Common myeloid progenitor, CD34-positive (primary cell): Measurements from ENCODE around the gene MRPS18A.
"Not testable (repeated sequence)": the region's sequence is repeated elsewhere in the genome, so short reads cannot be mapped to it uniquely, and the experiment has no call there.

ENCODE experiments used
- CTCF ChIA-PET: fragments of 350-600 bp; sonication (Branson Sonifier 250); formaldehyde crosslinking; loops from one replicate; lab custom pipeline; 2021; ENCODE audit warnings: antibody characterized with exemption; lab: Charles Lee
- POLR2A ChIA-PET: fragments of 350-600 bp; sonication (Branson Sonifier 250); formaldehyde crosslinking; loops from one replicate; lab custom pipeline; 2021; ENCODE audit warnings: antibody characterized with exemption; lab: Charles Lee
- DNase-seq, 3 donors: peaks; one replicate each; pipeline versions ENCODE4 v3.0.0 to v3.0.0-alpha.2; 2013
- H3K27ac ChIP-seq, 2 experiments: 1 replicate in 1 of 2; 2 replicates in 1 of 2; pipeline ENCODE4 v1.7.0; 2013; ENCODE audit warnings: inconsistent platforms in 2 of 2, low read length in 2 of 2, mild to moderate bottlenecking in 2 of 2, low read depth in 1 of 2, moderate library complexity in 1 of 2; ENCODE audit not compliant: severe bottlenecking in 2 of 2, insufficient read depth in 1 of 2, poor library complexity in 1 of 2
- H3K27me3 ChIP-seq, 5 experiments: replicated peaks in 2 of 5; 1 replicate in 3 of 5; 2 replicates in 2 of 5; pipeline versions ENCODE4 v1.6.1 to v1.7.0; 2013; ENCODE audit warnings: low read length in 4 of 5, mild to moderate bottlenecking in 2 of 5, moderate library complexity in 2 of 5, inconsistent platforms in 1 of 5; ENCODE audit not compliant: insufficient read depth in 5 of 5, control insufficient read depth in 4 of 5
- H3K36me3 ChIP-seq, 4 experiments: 1 replicate in 2 of 4; 2 replicates in 2 of 4; pipeline versions ENCODE4 v1.6.1 to v1.7.0; 2013; ENCODE audit warnings: low read length in 3 of 4, control low read depth in 1 of 4, mild to moderate bottlenecking in 1 of 4; ENCODE audit not compliant: control insufficient read depth in 4 of 4, insufficient read depth in 4 of 4
- H3K4me1 ChIP-seq, 4 experiments: 1 replicate in 3 of 4; 2 replicates in 1 of 4; pipeline versions ENCODE4 v1.6.1 to v1.7.1; 2013; ENCODE audit warnings: low read length in 3 of 4, mild to moderate bottlenecking in 3 of 4, control low read depth in 1 of 4, inconsistent platforms in 1 of 4, moderate library complexity in 1 of 4; ENCODE audit not compliant: control insufficient read depth in 4 of 4, insufficient read depth in 4 of 4; ENCODE audit errors: control extremely low read depth in 1 of 4
- H3K4me3 ChIP-seq, 7 experiments: 1 replicate in 4 of 7; 2 replicates in 3 of 7; pipeline versions ENCODE4 v1.5.1 to v1.7.0; 2013; ENCODE audit warnings: mild to moderate bottlenecking in 7 of 7, low read length in 6 of 7, moderate library complexity in 6 of 7, inconsistent platforms in 2 of 7, low read depth in 2 of 7, control low read depth in 1 of 7; ENCODE audit not compliant: insufficient read depth in 4 of 7, control insufficient read depth in 1 of 7; ENCODE audit errors: extremely low read depth in 1 of 7
- H3K9me3 ChIP-seq, 5 experiments: 1 replicate in 4 of 5; 2 replicates in 1 of 5; pipeline versions ENCODE4 v1.6.1 to v1.7.1; 2013; ENCODE audit warnings: low read length in 4 of 5, mild to moderate bottlenecking in 2 of 5, inconsistent platforms in 1 of 5, low read depth in 1 of 5, moderate library complexity in 1 of 5; ENCODE audit not compliant: control insufficient read depth in 4 of 5, insufficient read depth in 2 of 5; ENCODE audit errors: control extremely low read depth in 1 of 5
- WGBS: methylation state at CpG from one replicate; pipeline ENCODE4 v1.1.5; 2013; ENCODE audit not compliant: insufficient coverage; 5-methylcytosine and 5-hydroxymethylcytosine counted together

The MRPS18A gene

GRCh38 chr6:43700939-43701560 lies 13.5 kb upstream of the MRPS18A start:
- CTCF ChIA-PET: interaction anchor here (0.6 kb wide), 1 partner anchor 87 kb away, joined by 3 read pairs; no protein-coding TSS in a partner anchor

GRCh38 chr6:43699564-43700186 lies 12.1 kb upstream of the MRPS18A start:
- POLR2A ChIA-PET: no interaction called here

More at GRCh38 chr6:43700939-43701560, 13.5 kb upstream of the MRPS18A start:
- DNase-seq, H3K4me3 ChIP-seq, H3K9me3 ChIP-seq, H3K36me3 ChIP-seq, H3K27me3 ChIP-seq, H3K27ac ChIP-seq: not testable (repeated sequence)
- POLR2A ChIA-PET: interaction anchor here (0.7 kb wide), 1 partner anchor 171 kb away, joined by 3 read pairs; no protein-coding TSS in a partner anchor
- WGBS: 100% methylated on average over 3 of the region's 10 CpGs
- H3K4me1 ChIP-seq: peaks cover under 1 to 12% (median 9%) of the 10 kb centered on the region in 4 experiments

DNA sequence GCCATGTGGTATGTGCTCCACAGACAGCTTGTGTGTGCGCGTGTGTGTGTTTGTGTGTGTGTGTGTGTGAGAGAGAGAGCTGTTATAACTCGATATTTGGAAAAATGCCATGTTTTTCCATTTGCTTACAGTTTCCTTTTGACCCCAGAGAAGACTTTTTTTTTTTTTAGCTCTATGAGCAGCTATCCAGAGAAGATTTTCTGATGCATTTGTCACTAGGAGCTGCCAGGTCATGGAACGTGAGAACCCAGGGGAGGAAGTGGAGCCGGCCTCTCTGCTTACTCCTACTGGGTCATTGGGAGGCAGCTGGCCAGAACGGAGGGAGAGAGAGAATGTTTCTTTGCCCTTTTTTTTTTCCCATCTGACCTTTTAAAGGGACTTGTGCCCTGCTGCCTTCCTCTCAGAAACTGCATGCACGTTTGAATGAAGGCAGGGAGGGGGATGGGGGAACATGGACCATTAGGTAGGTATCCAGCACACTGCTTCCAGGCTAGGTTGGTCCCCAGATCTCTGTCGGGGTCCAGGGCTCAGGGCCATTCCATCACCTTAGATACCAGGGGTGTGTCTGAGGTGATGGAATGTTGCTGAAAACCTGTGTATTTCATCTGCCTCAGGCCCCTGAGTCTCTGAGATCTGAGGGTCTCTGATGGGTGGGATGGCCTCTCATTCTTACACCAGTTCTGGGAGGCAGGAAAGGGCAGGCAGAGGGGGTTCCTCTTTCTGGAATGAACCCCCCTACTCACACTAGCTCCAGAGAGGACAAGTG lies 11.2 kb upstream of the MRPS18A start:
- ChIA-PET POLR2A (interaction anchor here (0.7 kb wide), 1 partner anchor 496 kb away, joined by 8 read pairs; no protein-coding TSS in a partner anchor), CTCF (interaction anchor here (0.6 to 3.7 kb wide), 5 partner anchors 12 to 306 kb away, joined by 3 to 17 read pairs (median 3); partner anchors contain the start of gene MRPS18A)
- no peak overlapping the region for H3K4me3 ChIP-seq
- WGBS: 100% methylated on average over 3 of the region's 8 CpGs
- peaks cover 0 to 3% (median 0%) of the 10 kb centered on the region in 5 experiments for H3K27me3 ChIP-seq
- no peaks in the 10 kb centered on the region for H3K36me3 ChIP-seq
- DNase-seq: no peak
- H3K4me1 ChIP-seq: peaks cover 0 to 11% (median 4%) of the 10 kb centered on the region in 4 experiments
- no peaks in the 10 kb centered on the region for H3K9me3 ChIP-seq
- no peak overlapping the region for H3K27ac ChIP-seq

More at GRCh38 chr6:43699564-43700186, 12.1 kb upstream of the MRPS18A start:
- Histone ChIP-seq H3K4me1 (peaks cover 0 to 11% (median 5%) of the 10 kb centered on the region in 4 experiments), H3K36me3 (no peaks in the 10 kb centered on the region), H3K27me3 (peaks cover 0 to 3% (median 0%) of the 10 kb centered on the region in 5 experiments), H3K27ac (no peak overlapping the region), H3K4me3 (no peak overlapping the region), H3K9me3 (no peaks in the 10 kb centered on the region)
- CTCF ChIA-PET: interaction anchor here (0.6 to 1.2 kb wide), 2 partner anchors 8 to 33 kb away, joined by 3 to 4 read pairs; no protein-coding TSS in a partner anchor
- WGBS: 82% methylated on average over 6 of the region's 7 CpGs
- DNase-seq: no peak

DNA sequence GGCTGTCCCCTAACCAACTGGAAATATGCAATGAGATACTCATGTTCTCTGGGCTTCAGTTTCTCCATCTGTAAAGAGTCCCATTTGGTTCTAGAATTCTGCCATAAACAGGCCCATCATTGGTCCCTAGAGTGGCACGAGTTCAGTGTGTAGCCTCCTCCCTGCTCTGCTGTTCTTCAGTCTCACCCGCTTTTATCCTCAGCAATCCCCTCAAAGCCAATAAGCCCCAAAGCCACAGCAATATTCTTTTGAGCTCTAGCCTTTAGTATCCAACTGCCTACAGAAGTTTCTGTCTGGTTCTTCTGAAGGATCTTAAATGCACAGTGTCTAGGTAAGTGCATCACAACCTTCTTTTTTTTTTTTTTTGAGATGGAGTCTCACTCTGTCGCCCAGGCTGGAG lies 9.8 kb upstream of the MRPS18A start:
- Histone ChIP-seq H3K4me3 (no peak overlapping the region), H3K4me1 (peaks cover 0 to 2% (median under 1%) of the 10 kb centered on the region in 4 experiments), H3K36me3 (no peaks in the 10 kb centered on the region), H3K27ac (no peak overlapping the region), H3K9me3 (no peaks in the 10 kb centered on the region), H3K27me3 (peaks cover 0 to 3% (median 0%) of the 10 kb centered on the region in 5 experiments)
- 100% methylated on average over 2 of the region's 3 CpGs for WGBS
- ChIA-PET POLR2A (no interaction called here), CTCF (interaction anchor here (3.7 kb wide), 1 partner anchor 10 kb away, joined by 17 read pairs; the partner anchor contains the start of gene MRPS18A)
- no peak for DNase-seq

DNA sequence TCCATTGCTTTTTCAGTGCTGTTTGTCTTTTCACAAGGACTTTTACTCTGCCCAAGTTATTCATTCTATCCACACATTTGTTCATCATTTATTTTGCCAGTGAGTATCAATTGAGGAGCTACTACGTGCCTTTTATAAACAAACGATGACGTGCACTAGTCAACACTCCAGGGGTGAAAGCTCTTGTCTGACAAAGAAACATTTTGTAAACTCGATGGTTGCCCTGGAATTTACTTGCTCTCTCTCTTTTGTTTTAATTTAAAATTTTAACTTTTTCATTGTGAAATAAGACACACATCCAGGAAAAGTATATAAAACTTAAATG lies 8.3 kb upstream of the MRPS18A start:
- Histone ChIP-seq H3K27me3 (peaks cover 0 to 2% (median 0%) of the 10 kb centered on the region in 5 experiments), H3K4me3 (no peak overlapping the region), H3K4me1 (no peaks in the 10 kb centered on the region), H3K36me3 (no peaks in the 10 kb centered on the region), H3K9me3 (no peaks in the 10 kb centered on the region), H3K27ac (no peak overlapping the region)
- CTCF ChIA-PET: interaction anchor here (3.7 kb wide), 1 partner anchor 9 kb away, joined by 17 read pairs; the partner anchor contains the start of gene MRPS18A
- no peak for DNase-seq
- WGBS: 100% methylated on average over 3 of the region's 4 CpGs
- POLR2A ChIA-PET: no interaction called here

GRCh38 chr6:43695215-43695966 lies 7.8 kb upstream of the MRPS18A start:
- no peak overlapping the region for H3K27ac ChIP-seq
- CTCF ChIA-PET: interaction anchor here (1.3 to 3.7 kb wide), 2 partner anchors 8 to 29 kb away, joined by 3 to 17 read pairs; partner anchors contain the start of gene MRPS18A
- no peaks in the 10 kb centered on the region for H3K9me3 ChIP-seq
- H3K4me1 ChIP-seq: no peaks in the 10 kb centered on the region
- H3K36me3 ChIP-seq: no peaks in the 10 kb centered on the region
- 91% methylated on average over 7 of the region's 9 CpGs for WGBS
- H3K27me3 ChIP-seq: peaks cover 0 to 2% (median 0%) of the 10 kb centered on the region in 5 experiments
- no peak overlapping the region for H3K4me3 ChIP-seq
- POLR2A ChIA-PET: no interaction called here
- no peak for DNase-seq
